PC-3 (cell line): ENCODE measurements around the gene HS3ST5. TPM values are rescaled to one million over a fixed set of nuclear protein-coding genes. Genes with fewer than 3 reads are reported as not detected.

Source experiments
- ATAC-seq: fragments of 200-7000 bp; cut with Tn5 transposase; 2 replicates; pipeline ENCODE4 v1.9.1; 2020; ENCODE audit warnings: mild to moderate bottlenecking, moderate library complexity
- BruUV-seq: library from RNA; stranded (reverse); fragments of 400-500 nt; replicated peaks from 2 replicates; lab custom pipeline; 2021; lab: Mats Ljungman, UMichigan
- CTCF ChIA-PET: fragments of 300-600 bp; sonication (Branson Sonifier 250); formaldehyde crosslinking; loops from one replicate; lab custom pipeline; 2022; ENCODE audit warnings: antibody characterized with exemption; lab: Charles Lee
- POLR2A ChIA-PET: fragments of 300-600 bp; sonication (Branson Sonifier 250); formaldehyde crosslinking; loops from one replicate; lab custom pipeline; 2022; ENCODE audit warnings: antibody characterized with exemption; ENCODE audit not compliant: unreplicated experiment; lab: Charles Lee
- DNase-seq: peaks from one replicate; pipeline ENCODE4 v3.0.0-alpha.2; 2015
- H2AFZ ChIP-seq: fragments of 300-600 bp; sonication (generic); 2 replicates; pipeline ENCODE4 v1.6.0; 2016; ENCODE audit warnings: antibody characterized with exemption, low read length
- H3F3A ChIP-seq: fragments of 300-600 bp; sonication (generic); one replicate; pipeline ENCODE4 v1.6.0; 2017; ENCODE audit warnings: antibody characterized with exemption, low read length, control low read depth, mild to moderate bottlenecking; ENCODE audit not compliant: unreplicated experiment
- H3K27ac ChIP-seq: fragments of 300-600 bp; sonication (generic); 2 replicates; pipeline ENCODE4 v1.5.1; 2016; ENCODE audit warnings: mild to moderate bottlenecking, low read length
- H3K27me3 ChIP-seq: fragments of 300-600 bp; sonication (generic); 2 replicates; pipeline ENCODE4 v1.6.1; 2016; ENCODE audit warnings: low read length, mixed read lengths
- H3K36me3 ChIP-seq: fragments of 300-600 bp; sonication (generic); 2 replicates; pipeline ENCODE4 v1.6.1; 2016; ENCODE audit warnings: low read depth, mixed run types, low read length, mixed read lengths
- H3K4me1 ChIP-seq: fragments of 300-600 bp; sonication (generic); 2 replicates; pipeline ENCODE4 v1.5.1; 2016; ENCODE audit warnings: low read length; ENCODE audit not compliant: insufficient read depth
- H3K4me2 ChIP-seq: fragments of 300-600 bp; sonication (generic); 2 replicates; pipeline ENCODE4 v1.6.0; 2016; ENCODE audit warnings: low read length
- H3K4me3 ChIP-seq: fragments of 300-600 bp; sonication (generic); 2 replicates; pipeline ENCODE4 v1.5.1; 2016; ENCODE audit warnings: mild to moderate bottlenecking, low read length, mixed read lengths
- H3K79me2 ChIP-seq: fragments of 300-600 bp; sonication (generic); 2 replicates; pipeline ENCODE4 v1.6.1; 2017; ENCODE audit warnings: low read length, mixed read lengths
- H3K9ac ChIP-seq: fragments of 300-600 bp; sonication (generic); 2 replicates; pipeline ENCODE4 v1.6.0; 2016; ENCODE audit warnings: mild to moderate bottlenecking, low read length
- H3K9me2 ChIP-seq: fragments of 300-600 bp; sonication (generic); replicated peaks from 2 replicates; pipeline ENCODE4 v1.6.1; 2016; ENCODE audit warnings: mixed run types, low read length, mixed read lengths
- H3K9me3 ChIP-seq: fragments of 300-600 bp; sonication (generic); 2 replicates; pipeline ENCODE4 v1.6.1; 2016; ENCODE audit warnings: low read length, mixed read lengths
- H4K20me1 ChIP-seq: fragments of 300-600 bp; sonication (generic); 2 replicates; pipeline ENCODE4 v1.6.1; 2016; ENCODE audit warnings: low read length, mixed read lengths
- CTCF ChIP-seq: fragments of 300-600 bp; sonication (generic); conservative IDR thresholded peaks from 2 replicates; pipeline ENCODE4 v1.5.1; 2017; ENCODE audit warnings: antibody characterized with exemption, low read depth, mild to moderate bottlenecking, low read length
- EZH2 ChIP-seq: fragments of 300-600 bp; sonication (generic); IDR thresholded peaks from one replicate; pipeline ENCODE4 v1.6.1; 2017; ENCODE audit warnings: antibody characterized with exemption, mild to moderate bottlenecking, low read length; ENCODE audit not compliant: unreplicated experiment
- EZH2phosphoT487 ChIP-seq: fragments of 300-600 bp; sonication (generic); IDR thresholded peaks from 2 replicates; pipeline ENCODE4 v1.6.1; 2018; ENCODE audit warnings: mild to moderate bottlenecking, antibody characterized with exemption, low read length, borderline replicate concordance
- intact Hi-C: fragments of 100-400 bp; cut with micrococcal nuclease; formaldehyde crosslinking; loops from 2 replicates; pipeline ENCODE4 v1.9.0; 2023
- total RNA-seq: library from RNA; depleted of rRNA; stranded (reverse); fragments of >200 nt; gene quantifications from 2 replicates; pipeline ENCODE4 v1.2.3, GENCODE V29; 2014

The HS3ST5 gene
- total RNA-seq, 1 experiment from 2014 or later: 1.2 TPM

- H3F3A ChIP-seq: no peaks in the 10 kb centered on the region
- no peaks in the 10 kb centered on the region for H3K9me3 ChIP-seq
- H2AFZ ChIP-seq: no peak overlapping the region
- intact Hi-C loops: no loop called here
- no peaks in the 10 kb centered on the region for H3K4me1 ChIP-seq
- TF ChIP-seq CTCF (no peak), EZH2phosphoT487 (no peak), EZH2 (no peak)
- no peak overlapping the region for H3K9ac ChIP-seq
- no peaks in the 10 kb centered on the region for H4K20me1 ChIP-seq
- no peaks in the 10 kb centered on the region for H3K36me3 ChIP-seq
- CTCF ChIA-PET: no interaction called here
- no peak overlapping the region for H3K4me2 ChIP-seq
- H3K9me2 ChIP-seq: no peaks in the 10 kb centered on the region
- no peaks in the 10 kb centered on the region for H3K79me2 ChIP-seq
- no peak overlapping the region for H3K27ac ChIP-seq
- no peaks in the 10 kb centered on the region for H3K27me3 ChIP-seq
- POLR2A ChIA-PET: no interaction called here
- no TSS peak for BruUV-seq
- ATAC-seq (no peak), DNase-seq (no peak)
- H3K4me3 ChIP-seq: no peak overlapping the region
Observed at GRCh38 chr6:114075300-114075699, 267.5 kb downstream of the HS3ST5 start.

- H3K4me1 ChIP-seq: no peaks in the 10 kb centered on the region
- BruUV-seq: no TSS peak
- H3K4me3 ChIP-seq: no peak overlapping the region
- no peaks in the 10 kb centered on the region for H3K9me2 ChIP-seq
- no peaks in the 10 kb centered on the region for H4K20me1 ChIP-seq
- ATAC-seq: no peak
- H3K4me2 ChIP-seq: no peak overlapping the region
- H3K9me3 ChIP-seq: no peaks in the 10 kb centered on the region
- H3F3A ChIP-seq: no peaks in the 10 kb centered on the region
- H3K27me3 ChIP-seq: no peaks in the 10 kb centered on the region
- no peak for DNase-seq
- POLR2A ChIA-PET: no interaction called here
- no peaks in the 10 kb centered on the region for H3K79me2 ChIP-seq
- no peaks in the 10 kb centered on the region for H3K36me3 ChIP-seq
- H3K27ac ChIP-seq: no peak overlapping the region
- CTCF ChIA-PET: no interaction called here
- TF ChIP-seq EZH2phosphoT487: no peak
- no peak for TF ChIP-seq CTCF
- TF ChIP-seq EZH2: no peak
- H3K9ac ChIP-seq: no peak overlapping the region
- intact Hi-C loops: no loop called here
- no peak overlapping the region for H2AFZ ChIP-seq
Observed at GRCh38 chr6:114068771-114069170, 274.1 kb downstream of the HS3ST5 start.

- no peaks in the 10 kb centered on the region for H3K36me3 ChIP-seq
- CTCF ChIA-PET: no interaction called here
- H2AFZ ChIP-seq: no peak overlapping the region
- POLR2A ChIA-PET: no interaction called here
- no peaks in the 10 kb centered on the region for H3K9me3 ChIP-seq
- no peaks in the 10 kb centered on the region for H3K27me3 ChIP-seq
- H3K79me2 ChIP-seq: no peaks in the 10 kb centered on the region
- no peak for TF ChIP-seq EZH2phosphoT487
- TF ChIP-seq EZH2: no peak
- TF ChIP-seq CTCF: no peak
- BruUV-seq: no TSS peak
- no peaks in the 10 kb centered on the region for H4K20me1 ChIP-seq
- no peak overlapping the region for H3K4me3 ChIP-seq
- no peaks in the 10 kb centered on the region for H3F3A ChIP-seq
- intact Hi-C loops: no loop called here
- no peak overlapping the region for H3K9ac ChIP-seq
- H3K4me2 ChIP-seq: no peak overlapping the region
- H3K27ac ChIP-seq: no peak overlapping the region
- H3K9me2 ChIP-seq: no peaks in the 10 kb centered on the region
- DNase-seq (no peak), ATAC-seq (no peak)
- H3K4me1 ChIP-seq: no peaks in the 10 kb centered on the region
Observed at GRCh38 chr6:114068116-114068515, 274.7 kb downstream of the HS3ST5 start.
